Measurements from ENCODE around the gene LRP1B. TPM values are rescaled to one million over a fixed set of nuclear protein-coding genes. Genes with fewer than 3 reads are reported as not detected.

LRP1B gene
- total RNA-seq, 1 experiment from 2014 or later = 0.08 TPM

DNA sequence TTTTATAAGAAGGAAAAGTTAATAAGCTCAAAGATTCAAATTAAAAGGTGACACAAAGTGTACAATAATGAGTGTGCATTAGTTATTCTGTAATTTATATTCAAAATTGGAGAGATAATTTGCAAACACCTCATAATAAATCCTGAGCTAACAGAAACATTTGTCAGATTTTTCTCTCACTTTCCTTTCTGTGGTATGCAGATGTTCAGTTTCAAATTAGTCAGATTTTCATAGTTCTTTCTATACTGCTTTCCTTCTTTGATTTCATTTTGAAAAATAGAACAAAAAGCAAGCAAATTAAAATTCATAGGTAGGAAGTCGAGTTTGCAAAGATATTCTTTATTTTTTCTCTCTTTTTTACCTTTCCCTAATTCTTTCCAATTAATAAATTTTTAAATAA is 1930.5 kb downstream of the LRP1B start:
- Histone ChIP-seq H3K9me3 (replicated peaks) (0 out of 2 replicates have a peak, but pooled peaks cover 3% of the 10 kb centered on the region), H3K27me3 (replicated peaks) (no peaks in the 10 kb centered on the region), H3K4me1 (replicated peaks) (no peaks in the 10 kb centered on the region), H3K36me3 (no peaks in the 10 kb centered on the region), H3K4me3 (no peak overlapping the region), H3K27ac (no peak overlapping the region)
- DNase-seq (ENCODE audit: low read depth in 1 of 2, low spot score in 2 of 2) = no peak

DNA sequence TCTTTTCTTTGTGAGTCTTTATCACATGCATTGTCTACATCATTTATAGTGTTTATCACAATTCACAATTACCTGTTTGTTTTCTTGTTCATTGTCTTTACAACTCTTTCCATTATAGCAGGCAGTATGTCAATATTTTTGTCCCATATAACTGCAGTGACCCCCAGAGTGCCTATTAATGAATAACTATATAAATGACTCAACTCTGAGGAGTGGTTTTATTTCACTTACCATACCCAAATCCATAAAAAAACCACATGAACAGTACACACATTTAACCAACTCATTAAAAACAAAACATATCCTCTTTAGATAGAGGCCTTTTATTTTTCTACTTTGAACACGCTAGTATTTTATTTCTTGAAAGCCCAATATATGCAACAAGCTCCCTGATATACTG is 1931.5 kb downstream of the LRP1B start:
- H3K27me3 ChIP-seq (replicated peaks) = no peaks in the 10 kb centered on the region
- no peak for DNase-seq (ENCODE audit: low read depth in 1 of 2, low spot score in 2 of 2)
- H3K4me1 ChIP-seq (replicated peaks) = no peaks in the 10 kb centered on the region
- H3K27ac ChIP-seq = no peak overlapping the region
- 0 out of 2 replicates have a peak, but pooled peaks cover 3% of the 10 kb centered on the region for H3K9me3 ChIP-seq (replicated peaks)
- no peaks in the 10 kb centered on the region for H3K36me3 ChIP-seq
- no peak overlapping the region for H3K4me3 ChIP-seq

DNA sequence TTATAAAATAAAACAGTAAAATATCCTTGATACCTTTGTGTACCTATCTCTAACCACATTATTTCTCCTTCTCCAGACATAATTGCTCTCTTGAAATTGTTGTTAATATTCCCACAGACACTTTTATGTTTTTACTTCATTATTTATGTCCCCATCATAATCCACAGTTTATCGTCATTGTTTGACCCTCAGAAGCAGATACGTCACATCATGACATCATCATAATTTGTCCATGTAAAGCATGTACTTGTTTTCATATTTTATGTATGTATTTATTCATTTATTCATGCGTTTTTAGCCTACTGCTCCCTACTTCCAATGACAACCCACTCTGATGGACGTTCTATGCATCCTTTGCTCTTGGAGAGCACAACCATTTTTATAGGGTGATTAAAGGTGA is 1943.7 kb downstream of the LRP1B start:
- Histone ChIP-seq H3K36me3 (no peaks in the 10 kb centered on the region), H3K4me1 (replicated peaks) (no peaks in the 10 kb centered on the region), H3K27ac (no peak overlapping the region), H3K27me3 (replicated peaks) (no peaks in the 10 kb centered on the region), H3K9me3 (replicated peaks) (no peaks in the 10 kb centered on the region), H3K4me3 (no peak overlapping the region)
- no peak for DNase-seq (ENCODE audit: low read depth in 1 of 2, low spot score in 2 of 2)

DNA sequence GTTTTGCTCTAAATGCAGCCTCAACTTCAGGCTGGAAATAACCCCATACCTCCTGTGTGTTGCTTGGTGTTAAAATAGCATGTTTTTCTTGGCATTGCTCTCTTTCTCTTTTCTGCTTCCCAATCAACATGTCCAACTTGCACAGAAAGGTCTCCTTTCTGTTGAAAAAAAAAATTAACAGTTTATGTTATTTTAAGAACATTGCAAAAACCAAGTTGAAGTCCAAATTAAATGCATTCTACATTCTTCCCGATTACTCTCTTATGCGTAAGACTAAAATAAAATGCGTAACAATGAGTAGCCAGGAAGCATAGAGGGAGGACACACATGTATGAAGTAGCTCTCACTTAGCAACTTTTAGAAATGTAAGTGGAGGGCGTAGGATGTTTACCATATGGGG is 1944.5 kb downstream of the LRP1B start:
- Histone ChIP-seq H3K9me3 (replicated peaks) (no peaks in the 10 kb centered on the region), H3K4me3 (no peak overlapping the region), H3K4me1 (replicated peaks) (no peaks in the 10 kb centered on the region), H3K27ac (no peak overlapping the region), H3K27me3 (replicated peaks) (no peaks in the 10 kb centered on the region), H3K36me3 (no peaks in the 10 kb centered on the region)
- DNase-seq (ENCODE audit: low read depth in 1 of 2, low spot score in 2 of 2) = no peak

DNA sequence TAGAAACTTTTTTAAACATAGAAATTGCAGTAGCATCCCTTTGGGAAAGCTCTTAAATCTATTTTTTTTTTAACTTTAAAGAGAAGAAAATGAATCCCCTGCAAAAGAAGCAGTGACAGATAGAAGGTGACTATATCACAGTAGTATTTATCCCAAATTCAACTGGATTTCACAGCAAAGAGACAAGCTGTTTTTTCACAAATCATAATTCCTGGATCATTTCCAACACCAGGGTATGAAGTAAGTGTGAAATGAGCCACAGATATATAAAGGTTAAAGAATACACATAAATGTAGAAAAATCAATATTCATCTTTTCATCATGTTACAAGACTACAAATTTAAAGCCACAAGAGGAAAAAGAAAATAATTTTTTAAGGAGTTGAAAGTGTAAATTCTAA is 1945.7 kb downstream of the LRP1B start:
- H3K4me1 ChIP-seq (replicated peaks) = no peaks in the 10 kb centered on the region
- H3K27me3 ChIP-seq (replicated peaks) = no peaks in the 10 kb centered on the region
- DNase-seq (ENCODE audit: low read depth in 1 of 2, low spot score in 2 of 2) = no peak
- no peaks in the 10 kb centered on the region for H3K36me3 ChIP-seq
- no peaks in the 10 kb centered on the region for H3K9me3 ChIP-seq (replicated peaks)
- no peak overlapping the region for H3K27ac ChIP-seq
- no peak overlapping the region for H3K4me3 ChIP-seq

DNA sequence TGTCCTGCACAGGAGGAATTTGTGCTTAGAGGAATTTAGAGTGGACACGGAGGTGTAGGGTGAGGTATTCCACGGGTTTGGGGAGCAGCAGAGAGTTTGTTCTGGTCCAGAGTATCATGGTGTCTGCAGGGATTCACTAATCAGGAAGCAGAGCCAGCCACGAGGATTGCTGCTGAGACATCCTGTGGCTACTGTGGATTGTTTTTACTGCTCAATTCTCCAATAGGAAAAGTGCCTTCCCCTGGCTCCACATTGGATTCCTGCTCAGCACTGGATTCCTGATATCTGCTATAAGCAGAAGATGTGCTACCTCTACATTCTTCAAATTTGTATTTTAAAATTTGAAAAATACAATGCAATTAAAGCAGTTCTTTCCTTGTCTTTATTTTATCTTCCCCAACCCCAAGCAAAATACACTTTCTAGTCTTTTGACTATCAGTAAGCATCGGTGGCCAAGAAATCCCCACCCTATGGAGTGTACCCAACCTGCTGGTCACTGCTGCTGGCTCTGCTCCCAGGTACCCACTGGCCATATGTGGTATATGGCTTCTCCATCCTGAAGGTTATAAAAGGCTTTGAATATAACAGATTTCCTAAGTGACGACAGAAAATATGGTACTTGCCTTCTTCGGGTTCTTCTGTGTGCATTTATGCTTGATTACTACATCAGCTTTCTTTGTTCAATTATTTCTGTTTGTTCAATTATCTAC is 1947.6 kb downstream of the LRP1B start:
- no peak overlapping the region for H3K27ac ChIP-seq
- no peak overlapping the region for H3K4me3 ChIP-seq
- no peaks in the 10 kb centered on the region for H3K9me3 ChIP-seq (replicated peaks)
- no peaks in the 10 kb centered on the region for H3K27me3 ChIP-seq (replicated peaks)
- H3K4me1 ChIP-seq (replicated peaks) = no peaks in the 10 kb centered on the region
- H3K36me3 ChIP-seq = no peaks in the 10 kb centered on the region
- no peak for DNase-seq (ENCODE audit: low read depth in 1 of 2, low spot score in 2 of 2)
